Caco-2 (cell line): ENCODE results near the gene NDRG3. TPM values are rescaled to one million over a fixed set of nuclear protein-coding genes. Genes with fewer than 3 reads are reported as not detected.

Experiments used
- BruUV-seq: library from RNA; stranded (reverse); fragments of 400-500 nt; replicated peaks from 2 replicates; lab custom pipeline; 2021; lab: Mats Ljungman, UMichigan
- CTCF ChIA-PET: fragments of 300-600 bp; sonication (Branson Sonifier 250); formaldehyde crosslinking; loops from one replicate; lab custom pipeline; 2022; ENCODE audit warnings: antibody characterized with exemption; lab: Charles Lee
- POLR2A ChIA-PET: fragments of 300-600 bp; sonication (Branson Sonifier 250); formaldehyde crosslinking; loops from one replicate; lab custom pipeline; 2022; ENCODE audit warnings: antibody characterized with exemption; lab: Charles Lee
- DNase-seq, 2 experiments: peaks; one replicate each; pipeline versions ENCODE4 v3.0.0 to v3.0.0-alpha.2; 2020 to 2022
- H3K27me3 ChIP-seq: replicated peaks from 2 replicates; pipeline ENCODE4 v1.6.0; 2011; ENCODE audit warnings: low read length; ENCODE audit not compliant: control insufficient read depth, insufficient read depth
- H3K36me3 ChIP-seq: 2 replicates; pipeline ENCODE4 v1.5.1; 2011; ENCODE audit warnings: low read length; ENCODE audit not compliant: control insufficient read depth, insufficient read depth
- H3K4me1 ChIP-seq: fragments of 250-450 bp; sonication (Bioruptor Pico); 2 replicates; pipeline ENCODE4 v1.5.1; 2020; ENCODE audit warnings: mild to moderate bottlenecking
- H3K4me3 ChIP-seq: 2 replicates; pipeline ENCODE4 v1.5.1; 2011; ENCODE audit warnings: low read depth, mild to moderate bottlenecking, control low read depth, low read length
- H3K9me3 ChIP-seq: fragments of 250-450 bp; sonication (Bioruptor Pico); 2 replicates; pipeline ENCODE4 v1.5.1; 2020; ENCODE audit warnings: mild to moderate bottlenecking, moderate library complexity
- H3K27ac Mint-ChIP-seq: one replicate; pipeline ENCODE4 v1.8.0; 2022; ENCODE audit warnings: mixed read lengths; ENCODE audit not compliant: unreplicated experiment
- H3K27me3 Mint-ChIP-seq: one replicate; pipeline ENCODE4 v1.8.0; 2022; ENCODE audit warnings: mixed read lengths; ENCODE audit not compliant: insufficient read depth, unreplicated experiment
- H3K36me3 Mint-ChIP-seq: one replicate; pipeline ENCODE4 v1.8.0; 2022; ENCODE audit warnings: mild to moderate bottlenecking, mixed read lengths; ENCODE audit not compliant: insufficient read depth, unreplicated experiment
- H3K4me1 Mint-ChIP-seq: one replicate; pipeline ENCODE4 v1.8.0; 2022; ENCODE audit warnings: low read depth, mixed read lengths; ENCODE audit not compliant: unreplicated experiment
- H3K4me3 Mint-ChIP-seq: one replicate; pipeline ENCODE4 v1.8.0; 2022; ENCODE audit warnings: mild to moderate bottlenecking, moderate library complexity, mixed read lengths; ENCODE audit not compliant: unreplicated experiment
- H3K9me3 Mint-ChIP-seq: one replicate; pipeline ENCODE4 v1.8.0; 2022; ENCODE audit warnings: mixed read lengths; ENCODE audit not compliant: unreplicated experiment
- intact Hi-C: fragments of 100-400 bp; cut with micrococcal nuclease; formaldehyde crosslinking; loops from one replicate; pipeline ENCODE4 v1.10.0; 2022; ENCODE audit not compliant: unreplicated experiment
- total RNA-seq: library from RNA; stranded (reverse); gene quantifications from 2 replicates; pipeline ENCODE4 v1.2.3, GENCODE V29; 2022
- TF ChIP-seq, protein P1 (sequence below), 2 experiments: fragments of 200-600 bp in 1 of 2; IDR thresholded peaks; 1 replicate in 1 of 2; 2 replicates in 1 of 2; pipeline versions ENCODE4 v1.5.1 to v1.8.0; 2011 to 2022; ENCODE audit warnings: antibody characterized with exemption in 1 of 2, control low read depth in 1 of 2, inconsistent platforms in 1 of 2, low read depth in 1 of 2, low read length in 1 of 2, mild to moderate bottlenecking in 1 of 2, moderate library complexity in 1 of 2; ENCODE audit not compliant: insufficient read depth in 1 of 2, severe bottlenecking in 1 of 2, unreplicated experiment in 1 of 2

NDRG3 gene
- total RNA-seq, 1 experiment from 2014 or later, result 41.5 TPM

DNA sequence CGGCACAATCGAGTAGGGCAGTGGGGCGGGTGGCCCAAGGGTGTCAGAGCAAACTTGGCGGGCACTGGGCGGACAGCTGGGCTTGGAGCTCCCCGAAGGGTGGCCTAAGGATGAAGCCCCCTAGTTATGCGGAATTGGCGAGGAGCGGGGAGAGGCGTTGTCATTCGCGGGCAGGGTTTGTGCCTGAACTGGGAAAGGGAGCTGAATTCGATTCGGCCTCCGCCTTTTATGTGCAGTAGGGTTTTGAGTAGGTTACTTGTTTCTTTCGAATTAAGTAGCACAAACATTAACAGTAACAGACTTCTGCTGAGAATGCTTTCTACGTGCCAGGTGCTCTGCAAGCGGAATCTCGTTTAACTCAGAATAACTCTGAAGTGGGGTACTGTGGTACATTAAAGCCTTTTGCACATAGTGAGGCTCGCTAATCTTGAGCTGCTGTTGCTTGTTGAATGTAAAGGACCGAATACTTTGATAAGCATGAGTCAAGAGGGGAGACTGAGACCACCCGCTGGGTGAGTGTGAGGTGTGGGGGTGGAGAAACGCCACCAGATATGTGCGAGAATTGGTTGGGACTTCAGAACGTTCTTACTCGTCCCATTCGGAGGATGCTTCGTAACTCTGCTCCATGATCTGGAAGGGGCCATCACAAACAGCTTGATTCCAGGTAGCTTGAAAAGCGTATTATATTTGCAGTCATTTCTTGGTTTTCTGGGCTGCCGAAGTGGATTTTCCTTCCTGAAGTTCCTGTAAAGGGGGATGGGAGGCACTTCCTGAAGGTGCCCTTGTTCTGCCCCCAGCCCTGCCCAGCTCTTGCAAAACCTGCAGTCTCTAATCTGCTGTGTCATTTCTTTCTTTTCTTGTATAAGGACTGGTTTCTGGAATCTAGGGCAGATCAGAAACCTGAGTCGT is 139.5 kb downstream of the NDRG3 start:
- ChIA-PET CTCF (interaction anchor here (0.6 to 3.5 kb wide), 37 partner anchors 12 to 652 kb away, joined by 3 to 31 read pairs (median 5); partner anchors contain the start of genes DSN1, MYL9, NDRG3 and SCAND1), POLR2A (interaction anchor here (0.5 to 2.7 kb wide), 17 partner anchors 9 to 883 kb away, joined by 3 to 27 read pairs (median 5); partner anchors contain the start of genes DSN1, NDRG3, RBM39 and TGIF2)
- H3K9me3 Mint-ChIP-seq, result no peaks in the 10 kb centered on the region
- H3K27me3 Mint-ChIP-seq, result no peaks in the 10 kb centered on the region
- peak in 1 of 2 experiments; percentile 66 for DNase-seq
- intact Hi-C loops, result no loop called here
- Histone ChIP-seq H3K27me3 (no peaks in the 10 kb centered on the region), H3K9me3 (no peaks in the 10 kb centered on the region), H3K4me3 (peak overlapping the region; percentile 85), H3K4me1 (peaks cover 19% of the 10 kb centered on the region), H3K36me3 (peaks cover 5% of the 10 kb centered on the region)
- H3K36me3 Mint-ChIP-seq, result peaks cover 68% of the 10 kb centered on the region
- peak overlapping the region; percentile 91 for H3K4me3 Mint-ChIP-seq
- H3K4me1 Mint-ChIP-seq, result peaks cover 17% of the 10 kb centered on the region
- peak overlapping the region; percentile 89 for H3K27ac Mint-ChIP-seq
- BruUV-seq, result TSS peak; percentile 46
- TF ChIP-seq, protein P1, sequence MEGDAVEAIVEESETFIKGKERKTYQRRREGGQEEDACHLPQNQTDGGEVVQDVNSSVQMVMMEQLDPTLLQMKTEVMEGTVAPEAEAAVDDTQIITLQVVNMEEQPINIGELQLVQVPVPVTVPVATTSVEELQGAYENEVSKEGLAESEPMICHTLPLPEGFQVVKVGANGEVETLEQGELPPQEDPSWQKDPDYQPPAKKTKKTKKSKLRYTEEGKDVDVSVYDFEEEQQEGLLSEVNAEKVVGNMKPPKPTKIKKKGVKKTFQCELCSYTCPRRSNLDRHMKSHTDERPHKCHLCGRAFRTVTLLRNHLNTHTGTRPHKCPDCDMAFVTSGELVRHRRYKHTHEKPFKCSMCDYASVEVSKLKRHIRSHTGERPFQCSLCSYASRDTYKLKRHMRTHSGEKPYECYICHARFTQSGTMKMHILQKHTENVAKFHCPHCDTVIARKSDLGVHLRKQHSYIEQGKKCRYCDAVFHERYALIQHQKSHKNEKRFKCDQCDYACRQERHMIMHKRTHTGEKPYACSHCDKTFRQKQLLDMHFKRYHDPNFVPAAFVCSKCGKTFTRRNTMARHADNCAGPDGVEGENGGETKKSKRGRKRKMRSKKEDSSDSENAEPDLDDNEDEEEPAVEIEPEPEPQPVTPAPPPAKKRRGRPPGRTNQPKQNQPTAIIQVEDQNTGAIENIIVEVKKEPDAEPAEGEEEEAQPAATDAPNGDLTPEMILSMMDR (IDR thresholded peaks at IDR 0.05; ENCODE audit: insufficient read depth in 1 of 2, low read depth in 1 of 2, low read length in 1 of 2, severe bottlenecking in 1 of 2, unreplicated experiment in 1 of 2), result no peak

DNA sequence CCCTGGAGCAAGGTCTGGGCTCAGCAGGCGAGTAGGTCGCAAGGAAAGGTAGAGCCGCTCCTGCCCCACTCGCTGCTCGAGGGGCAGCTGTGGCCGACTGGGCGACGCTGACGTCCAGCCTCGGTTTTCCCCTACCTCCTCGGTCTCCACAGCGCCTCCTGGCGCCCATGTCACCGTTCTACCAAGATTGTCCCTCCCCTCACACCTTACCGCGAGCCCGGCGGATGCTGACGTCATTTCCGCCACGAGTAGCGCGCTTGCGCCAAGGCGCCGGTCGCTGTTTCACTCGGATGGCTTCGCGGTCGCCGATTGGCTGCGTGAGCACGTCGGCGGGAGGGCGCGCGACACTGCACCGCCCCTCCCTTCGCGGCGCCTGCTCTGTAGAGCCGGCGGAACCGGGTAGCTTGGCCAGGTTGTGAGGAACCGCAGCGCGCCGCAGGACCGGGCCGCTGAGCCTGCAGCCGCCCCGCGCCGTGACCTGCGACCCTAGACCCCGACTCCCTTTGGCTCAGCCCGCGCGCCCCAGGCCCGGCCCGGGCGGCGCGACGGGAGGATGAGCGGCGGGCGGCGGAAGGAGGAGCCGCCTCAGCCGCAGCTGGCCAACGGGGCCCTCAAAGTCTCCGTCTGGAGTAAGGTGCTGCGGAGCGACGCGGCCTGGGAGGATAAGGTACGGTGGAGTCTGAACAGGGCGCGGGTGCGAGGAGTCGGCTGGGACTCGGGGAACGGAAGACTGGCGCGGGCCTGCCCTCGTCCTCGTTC is 140.3 kb downstream of the NDRG3 start, which contains the start of gene RAB5IF:
TSS of gene RAB5IF (plus strand) at position 381 of the 759 bp plus-strand sequence. CDS start at position 554, 173 bp downstream.
- H3K4me1 Mint-ChIP-seq, result peaks cover 17% of the 10 kb centered on the region
- H3K27me3 Mint-ChIP-seq, result no peaks in the 10 kb centered on the region
- BruUV-seq, result no TSS peak
- Histone ChIP-seq H3K27me3 (no peaks in the 10 kb centered on the region), H3K36me3 (peaks cover 5% of the 10 kb centered on the region), H3K4me3 (peak within 1 kb of the TSS; percentile 85), H3K9me3 (no peaks in the 10 kb centered on the region), H3K4me1 (peaks cover 19% of the 10 kb centered on the region)
- peak within 1 kb of the TSS; percentile 89 for H3K27ac Mint-ChIP-seq
- no peaks in the 10 kb centered on the region for H3K9me3 Mint-ChIP-seq
- H3K36me3 Mint-ChIP-seq, result peaks cover 60% of the 10 kb centered on the region
- peak; percentile 100 for DNase-seq
- intact Hi-C loops, result loop anchor here (1.0 to 2.0 kb wide), 4 partner anchors 30 to 149 kb away; no protein-coding TSS in a partner anchor
- ChIA-PET CTCF (interaction anchor here (0.5 to 3.5 kb wide), 41 partner anchors 8 to 1843 kb away, joined by 3 to 31 read pairs (median 5); partner anchors contain the start of genes DSN1, MYL9, NDRG3 and SCAND1), POLR2A (interaction anchor here (0.5 to 2.7 kb wide), 19 partner anchors 10 to 884 kb away, joined by 3 to 27 read pairs (median 5); partner anchors contain the start of genes DSN1, NDRG3, RBM39 and TGIF2)
- TF ChIP-seq, protein P1 (IDR thresholded peaks at IDR 0.05; ENCODE audit: insufficient read depth in 1 of 2, low read depth in 1 of 2, low read length in 1 of 2, severe bottlenecking in 1 of 2, unreplicated experiment in 1 of 2), result peak; percentile 98 to 99
- H3K4me3 Mint-ChIP-seq, result peak within 1 kb of the TSS; percentile 91
